HCT116 (cell line): ENCODE measurements around the gene TSPAN14. TPM values are rescaled to one million over a fixed set of nuclear protein-coding genes. Genes with fewer than 3 reads are reported as not detected.
A peak's percentile ranks its signal among the peaks of the same experiment; 100 is the strongest.

ENCODE experiments used
- ATAC-seq: fragments of 200-7000 bp; cut with Tn5 transposase; 2 replicates; pipeline ENCODE4 v1.9.1; 2020; ENCODE audit warnings: mild to moderate bottlenecking, moderate library complexity
- BruUV-seq: library from RNA; stranded (reverse); fragments of 400-500 nt; replicated peaks from 2 replicates; lab custom pipeline; 2021; lab: Mats Ljungman, UMichigan
- CTCF ChIA-PET: fragments of 300-600 bp; sonication (Branson Sonifier 250); formaldehyde crosslinking; loops from one replicate; lab custom pipeline; 2021; ENCODE audit warnings: antibody characterized with exemption; lab: Charles Lee
- POLR2A ChIA-PET: fragments of 300-600, 350-600 bp; sonication (Branson Sonifier 250); formaldehyde crosslinking; loops from one replicate; lab custom pipeline; 2021; ENCODE audit warnings: antibody characterized with exemption; lab: Charles Lee
- RAD21 ChIA-PET, 2 experiments: fragments of 300-600 bp; sonication (Branson Sonifier 250); formaldehyde crosslinking; loops; one replicate each; lab custom pipeline; 2023; ENCODE audit warnings: low total read pairs in 2 of 2; ENCODE audit not compliant: uncharacterized antibody in 2 of 2, unreplicated experiment in 2 of 2, low non-redundant PET in 1 of 2; lab: Charles Lee
- DNase-seq: peaks from one replicate; pipeline ENCODE4 v3.0.0-alpha.2; 2010; ENCODE audit warnings: low read depth, low spot score
- H2AFZ ChIP-seq: fragments of 200-600 bp; shearing (Covaris generic), sonication (generic); 2 replicates; pipeline ENCODE4 v1.6.1; 2017; ENCODE audit warnings: low read depth, mixed run types, mixed read lengths, antibody characterized with exemption, low read length; ENCODE audit not compliant: poor library complexity, severe bottlenecking
- H3K27ac ChIP-seq: 2 replicates; pipeline ENCODE4 v1.5.1; 2012; ENCODE audit warnings: low read depth, low read length
- H3K27me3 ChIP-seq: fragments of 200-600 bp; sonication (generic); 2 replicates; pipeline ENCODE4 v1.6.1; 2016; ENCODE audit warnings: mixed run types, low read length, mixed read lengths; ENCODE audit not compliant: insufficient read depth
- H3K36me3 ChIP-seq, 2 experiments: fragments of 200-500 bp in 1 of 2; fragments of 200-600 bp in 1 of 2; sonication (Bioruptor generic) in 1 of 2; sonication (generic) in 1 of 2; 2 replicates each; pipeline versions ENCODE4 v1.5.1 to v1.6.1; 2014 to 2016; ENCODE audit warnings: low read length in 2 of 2, inconsistent platforms in 1 of 2, mixed read lengths in 1 of 2, mixed run types in 1 of 2; ENCODE audit not compliant: insufficient read depth in 2 of 2, control insufficient read depth in 1 of 2
- H3K4me1 ChIP-seq, 2 experiments: fragments of 200-600 bp in 1 of 2; sonication (generic) in 1 of 2; 2 replicates each; pipeline versions ENCODE4 v1.5.1 to v1.6.1; 2012 to 2017; ENCODE audit warnings: low read length in 2 of 2, inconsistent platforms in 1 of 2, mild to moderate bottlenecking in 1 of 2, mixed read lengths in 1 of 2, mixed run types in 1 of 2, moderate library complexity in 1 of 2; ENCODE audit not compliant: insufficient read depth in 2 of 2, control insufficient read depth in 1 of 2
- H3K4me2 ChIP-seq: fragments of 200-600 bp; sonication (generic); 2 replicates; pipeline ENCODE4 v1.6.1; 2017; ENCODE audit warnings: mixed run types, low read length, mixed read lengths
- H3K4me3 ChIP-seq, 2 experiments: fragments of 200-600 bp in 1 of 2; sonication (generic) in 1 of 2; replicated peaks in 1 of 2; 2 replicates each; pipeline ENCODE4 v1.5.1; 2011 to 2016; ENCODE audit warnings: low read length in 2 of 2, control low read depth in 1 of 2, low read depth in 1 of 2, mild to moderate bottlenecking in 1 of 2, mixed read lengths in 1 of 2, mixed run types in 1 of 2
- H3K79me2 ChIP-seq: fragments of 200-600 bp; sonication (generic); 2 replicates; pipeline ENCODE4 v1.6.1; 2017; ENCODE audit warnings: mild to moderate bottlenecking, mixed run types, low read length, moderate library complexity, mixed read lengths; ENCODE audit not compliant: insufficient read depth
- H3K9ac ChIP-seq: fragments of 200-600 bp; sonication (generic); 2 replicates; pipeline ENCODE4 v1.6.1; 2016; ENCODE audit warnings: low read length, mixed read lengths
- H3K9me2 ChIP-seq: fragments of 200-600 bp; sonication (generic), shearing (Covaris generic); 2 replicates; pipeline ENCODE4 v1.6.1; 2017; ENCODE audit warnings: mixed run types, mild to moderate bottlenecking, moderate library complexity; ENCODE audit not compliant: insufficient read depth
- H3K9me3 ChIP-seq, 2 experiments: fragments of 200-500 bp in 1 of 2; fragments of 200-600 bp in 1 of 2; sonication (Bioruptor generic) in 1 of 2; sonication (generic) in 1 of 2; 2 replicates each; pipeline ENCODE4 v1.6.1; 2014 to 2017; ENCODE audit warnings: low read length in 2 of 2, mixed read lengths in 2 of 2, inconsistent platforms in 1 of 2, low read depth in 1 of 2, mild to moderate bottlenecking in 1 of 2, mixed run types in 1 of 2, moderate library complexity in 1 of 2; ENCODE audit not compliant: control insufficient read depth in 1 of 2, insufficient read depth in 1 of 2
- H4K20me1 ChIP-seq: fragments of 200-600 bp; sonication (generic), shearing (Covaris generic); 2 replicates; pipeline ENCODE4 v1.6.1; 2017; ENCODE audit warnings: mixed run types, mild to moderate bottlenecking, moderate library complexity; ENCODE audit not compliant: insufficient read depth
- CBX3 ChIP-seq: IDR thresholded peaks from 2 replicates; pipeline ENCODE4 v1.6.1; 2012; ENCODE audit warnings: low read depth
- CEBPB ChIP-seq: IDR thresholded peaks from 2 replicates; pipeline ENCODE4 v1.6.1; 2012; ENCODE audit warnings: low read depth
- CTCF ChIP-seq, 3 experiments: fragments of 200-600 bp in 1 of 3; sonication (generic) in 1 of 3; IDR thresholded peaks in 2 of 3; conservative IDR thresholded peaks in 1 of 3; 2 replicates each; pipeline ENCODE4 v1.5.1; 2012 to 2017; ENCODE audit warnings: low read depth in 2 of 3, low read length in 2 of 3, antibody characterized with exemption in 1 of 3, borderline replicate concordance in 1 of 3, control low read depth in 1 of 3, mild to moderate bottlenecking in 1 of 3, mixed read lengths in 1 of 3, mixed run types in 1 of 3, moderate library complexity in 1 of 3; ENCODE audit not compliant: insufficient read depth in 1 of 3
- EGR1 ChIP-seq: IDR thresholded peaks from 2 replicates; pipeline ENCODE4 v1.6.1; 2012; ENCODE audit warnings: low read depth
- ELF1 ChIP-seq: IDR thresholded peaks from 2 replicates; pipeline ENCODE4 v1.6.1; 2012; ENCODE audit warnings: low read depth, borderline replicate concordance
- EZH2 ChIP-seq: fragments of 200-600 bp; sonication (generic); IDR thresholded peaks from 2 replicates; pipeline ENCODE4 v1.6.1; 2017; ENCODE audit warnings: antibody characterized with exemption, mixed run types
- EZH2phosphoT487 ChIP-seq: fragments of 200-600 bp; IDR thresholded peaks from 2 replicates; pipeline ENCODE4 v1.6.1; 2018; ENCODE audit warnings: antibody characterized with exemption, borderline replicate concordance
- FOSL1 ChIP-seq: IDR thresholded peaks from 2 replicates; pipeline ENCODE4 v1.6.1; 2012; ENCODE audit warnings: low read depth
- JUND ChIP-seq: IDR thresholded peaks from 2 replicates; pipeline ENCODE4 v1.6.1; 2012
- POLR2A ChIP-seq: IDR thresholded peaks from 2 replicates; pipeline ENCODE4 v1.7.0; 2011; ENCODE audit warnings: borderline replicate concordance; ENCODE audit not compliant: insufficient read depth, insufficient read length; ENCODE audit errors: extremely low read depth
- REST ChIP-seq: IDR thresholded peaks from 2 replicates; pipeline ENCODE4 v1.6.1; 2012; ENCODE audit warnings: low read depth
- SIN3A ChIP-seq: IDR thresholded peaks from 2 replicates; pipeline ENCODE4 v1.6.1; 2012; ENCODE audit warnings: low read depth
- SP1 ChIP-seq: IDR thresholded peaks from 2 replicates; pipeline ENCODE4 v1.6.1; 2012; ENCODE audit warnings: low read depth
- SRF ChIP-seq: IDR thresholded peaks from 2 replicates; pipeline ENCODE4 v1.6.1; 2012; ENCODE audit warnings: low read depth
- TCF7L2 ChIP-seq: IDR thresholded peaks from 2 replicates; pipeline ENCODE4 v1.7.0; 2011; ENCODE audit warnings: borderline replicate concordance, inconsistent platforms; ENCODE audit not compliant: insufficient read depth, insufficient read length; ENCODE audit errors: extremely low read depth
- YY1 ChIP-seq: IDR thresholded peaks from 2 replicates; pipeline ENCODE4 v1.6.1; 2011; ENCODE audit warnings: low read length, low read depth, moderate library complexity, mild to moderate bottlenecking; ENCODE audit not compliant: insufficient replicate concordance; ENCODE audit errors: extremely low read depth
- ZFX ChIP-seq: fragments of 450-650 bp; IDR thresholded peaks from 2 replicates; pipeline ENCODE4 v1.6.1; 2017
- ZNF274 ChIP-seq: fragments of 200-500 bp; sonication (Bioruptor generic); IDR thresholded peaks from 2 replicates; pipeline ENCODE4 v1.6.1; 2014; ENCODE audit warnings: mild to moderate bottlenecking, low read depth, low read length, inconsistent platforms
- intact Hi-C: fragments of 100-400 bp; cut with micrococcal nuclease; formaldehyde crosslinking; loops from 2 replicates; pipeline ENCODE4 v1.10.0; 2022
- total RNA-seq: library from RNA; stranded (reverse); gene quantifications from one replicate; pipeline ENCODE4 v1.2.1, GENCODE V29; 2021; ENCODE audit not compliant: unreplicated experiment
- TF ChIP-seq, protein P1 (sequence below): IDR thresholded peaks from 2 replicates; pipeline ENCODE4 v1.6.1; 2012
- TF ChIP-seq, protein P2 (sequence below): IDR thresholded peaks from 2 replicates; pipeline ENCODE4 v1.6.1; 2012

TSPAN14 gene
- total RNA-seq, 1 experiment from 2014 or later = 86.8 TPM

GRCh38 chr10:80503584-80504157, 49.6 kb downstream of the TSPAN14 start:
- ATAC-seq = no peak
- peak overlapping the region; percentile 81 for H3K4me2 ChIP-seq
- H3K27me3 ChIP-seq = no peaks in the 10 kb centered on the region
- H3K79me2 ChIP-seq = peaks cover 80% of the 10 kb centered on the region
- H4K20me1 ChIP-seq = no peaks in the 10 kb centered on the region
- H3K9me2 ChIP-seq = no peaks in the 10 kb centered on the region
- ChIA-PET RAD21 (interaction anchor here (1.2 to 2.7 kb wide), 3 partner anchors 45 to 59 kb away, joined by 3 to 22 read pairs (median 21); no protein-coding TSS in a partner anchor), CTCF (interaction anchor here (0.8 to 3.7 kb wide), 7 partner anchors 31 to 60 kb away, joined by 4 to 71 read pairs (median 20); no protein-coding TSS in a partner anchor), POLR2A (interaction anchor here (3.3 kb wide), 1 partner anchor 44 kb away, joined by 18 read pairs; no protein-coding TSS in a partner anchor)
- H2AFZ ChIP-seq = no peak overlapping the region
- peak overlapping the region; percentile 90; the same call in 1 of the 2 replicates for H3K27ac ChIP-seq
- BruUV-seq = no TSS peak
- peak overlapping the region; percentile 60 for H3K9ac ChIP-seq
- peaks cover 95 to 98% of the 10 kb centered on the region in 2 experiments for H3K4me1 ChIP-seq
- H3K4me3 ChIP-seq = no peak overlapping the region
- intact Hi-C loops = loop anchor here (2.0 to 10.0 kb wide), 2 partner anchors 45 to 249 kb away; no protein-coding TSS in a partner anchor
- no peaks in the 10 kb centered on the region; a peak in 1 of 4 replicates for H3K36me3 ChIP-seq
- no peak for DNase-seq
- TF ChIP-seq ZFX (no peak), ZNF274 (no peak), ELF1 (no peak), REST (no peak), JUND (no peak), FOSL1 (no peak), SP1 (no peak), POLR2A (no peak), TCF7L2 (no peak), SIN3A (no peak), EZH2phosphoT487 (no peak), CEBPB (no peak), YY1 (no peak), CTCF (IDR thresholded peaks at IDR 0.05 in 2 of 3, conservative IDR thresholded peaks at IDR 0.05 in 1 of 3; ENCODE audit: borderline replicate concordance in 1 of 3, insufficient read depth in 1 of 3, low read depth in 2 of 3, low read length in 2 of 3) (no peak), SRF (no peak), CBX3 (no peak), EGR1 (no peak), EZH2 (no peak)
- TF ChIP-seq, protein P1, sequence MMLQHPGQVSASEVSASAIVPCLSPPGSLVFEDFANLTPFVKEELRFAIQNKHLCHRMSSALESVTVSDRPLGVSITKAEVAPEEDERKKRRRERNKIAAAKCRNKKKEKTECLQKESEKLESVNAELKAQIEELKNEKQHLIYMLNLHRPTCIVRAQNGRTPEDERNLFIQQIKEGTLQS = no peak
- TF ChIP-seq, protein P2, sequence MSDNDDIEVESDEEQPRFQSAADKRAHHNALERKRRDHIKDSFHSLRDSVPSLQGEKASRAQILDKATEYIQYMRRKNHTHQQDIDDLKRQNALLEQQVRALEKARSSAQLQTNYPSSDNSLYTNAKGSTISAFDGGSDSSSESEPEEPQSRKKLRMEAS = no peak
- no peaks in the 10 kb centered on the region for H3K9me3 ChIP-seq
